GM19372 (cell line): ENCODE data around the gene LTC4S.
"Not testable (repeated sequence)": the region's sequence is repeated elsewhere in the genome, so short reads cannot be mapped to it uniquely, and the experiment has no call there.

Experiments
- ATAC-seq: cut with Tn5 transposase; IDR thresholded peaks from one replicate; pipeline ENCODE4 v1.9.1; 2021; ENCODE audit warnings: mild to moderate bottlenecking, low read depth, moderate library complexity; ENCODE audit not compliant: unreplicated experiment

Gene LTC4S, protein sequence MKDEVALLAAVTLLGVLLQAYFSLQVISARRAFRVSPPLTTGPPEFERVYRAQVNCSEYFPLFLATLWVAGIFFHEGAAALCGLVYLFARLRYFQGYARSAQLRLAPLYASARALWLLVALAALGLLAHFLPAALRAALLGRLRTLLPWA

DNA sequence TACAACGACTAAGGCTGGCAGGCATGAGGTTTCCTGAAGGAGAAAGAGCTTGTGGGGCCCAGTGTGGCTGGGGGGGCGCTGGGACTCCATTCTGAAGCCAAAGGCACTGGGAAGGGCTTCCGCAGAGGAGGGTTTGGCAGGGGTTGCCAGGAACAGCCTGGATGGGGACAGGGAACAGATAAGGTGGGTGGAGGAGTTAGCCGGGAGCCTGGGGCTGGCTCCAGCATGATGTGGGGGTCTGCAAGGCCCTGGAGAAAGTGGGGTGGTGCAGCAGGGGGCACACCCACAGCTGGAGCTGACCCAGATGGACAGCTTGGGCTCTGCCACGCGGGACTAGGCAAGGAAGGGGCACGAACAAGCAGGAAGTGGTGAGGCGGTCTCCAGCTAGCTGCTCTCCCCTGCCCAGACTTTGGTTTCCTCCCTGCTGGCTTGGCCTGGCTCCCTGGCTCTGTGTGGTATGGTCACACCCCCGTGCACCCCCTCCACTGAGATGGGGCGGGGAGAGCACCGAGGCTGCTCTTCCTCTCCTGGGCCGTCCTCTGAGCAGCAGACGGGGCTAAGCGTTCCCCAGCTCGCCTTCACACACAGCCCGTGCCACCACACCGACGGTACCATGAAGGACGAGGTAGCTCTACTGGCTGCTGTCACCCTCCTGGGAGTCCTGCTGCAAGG is at the start of gene LTC4S:
Gene LTC4S (plus strand): TSS at position 519 of the 672 bp plus-strand sequence. CDS start 95 bp downstream, at position 614.
- ATAC-seq = no peak

DNA sequence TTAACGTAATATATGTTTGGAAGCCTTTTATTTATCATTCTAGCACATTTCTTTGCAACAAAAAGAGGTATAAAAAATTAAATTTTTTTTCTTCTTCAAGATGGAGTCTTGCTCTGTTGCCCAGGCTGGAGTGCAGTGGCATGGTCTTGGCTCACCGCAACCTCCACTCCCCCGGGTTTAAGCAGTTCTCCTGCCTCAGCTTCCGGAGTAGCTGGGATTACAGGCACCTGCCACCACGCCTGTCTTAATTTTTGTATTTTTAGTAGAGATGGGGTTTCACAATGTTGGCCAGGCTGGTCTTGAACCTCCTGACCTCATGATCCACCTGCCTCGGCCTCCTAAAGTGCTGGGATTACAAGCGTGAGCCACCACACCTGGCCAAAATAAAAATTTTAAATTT is 49.7 kb upstream of the LTC4S start:
- not testable (repeated sequence) for ATAC-seq

DNA sequence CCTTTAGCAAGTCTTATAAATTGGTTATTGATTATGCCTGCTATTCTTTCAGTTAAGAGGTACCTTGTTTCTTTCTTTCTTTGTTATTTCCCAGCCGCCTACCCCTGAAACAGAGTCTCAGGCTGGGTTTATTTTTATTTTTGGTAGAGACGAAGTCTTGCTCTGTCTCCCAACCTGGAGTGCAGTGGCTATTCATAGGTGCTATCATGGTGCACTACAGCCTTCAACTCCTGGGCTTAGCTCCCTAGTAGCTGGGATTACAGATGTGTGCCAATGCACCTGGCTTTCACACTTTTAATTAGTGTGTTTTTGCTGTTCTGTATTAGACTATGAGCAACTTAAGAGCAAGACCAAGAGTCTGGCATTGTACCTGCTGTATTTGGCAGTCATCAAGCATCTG is 46.9 kb upstream of the LTC4S start:
- no peak for ATAC-seq

DNA sequence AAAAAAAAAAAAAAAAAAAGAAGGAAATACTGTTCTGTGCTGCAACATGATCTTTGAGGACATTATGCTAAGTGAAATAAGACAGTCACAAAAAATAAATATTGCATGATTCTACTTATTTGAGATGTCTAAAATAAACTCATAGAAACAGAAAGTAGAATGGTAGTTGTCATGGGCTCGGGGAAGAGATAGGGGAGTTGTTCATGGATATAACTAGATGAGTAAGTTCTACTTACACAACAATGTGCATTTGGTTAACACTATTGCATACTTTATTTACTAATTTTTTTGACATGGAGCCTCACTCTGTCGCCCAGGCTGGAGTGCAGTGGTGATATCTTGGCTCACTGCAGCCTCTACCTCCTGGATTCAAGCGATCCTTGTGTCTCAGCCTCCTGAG is 46.0 kb upstream of the LTC4S start:
- no peak for ATAC-seq

DNA sequence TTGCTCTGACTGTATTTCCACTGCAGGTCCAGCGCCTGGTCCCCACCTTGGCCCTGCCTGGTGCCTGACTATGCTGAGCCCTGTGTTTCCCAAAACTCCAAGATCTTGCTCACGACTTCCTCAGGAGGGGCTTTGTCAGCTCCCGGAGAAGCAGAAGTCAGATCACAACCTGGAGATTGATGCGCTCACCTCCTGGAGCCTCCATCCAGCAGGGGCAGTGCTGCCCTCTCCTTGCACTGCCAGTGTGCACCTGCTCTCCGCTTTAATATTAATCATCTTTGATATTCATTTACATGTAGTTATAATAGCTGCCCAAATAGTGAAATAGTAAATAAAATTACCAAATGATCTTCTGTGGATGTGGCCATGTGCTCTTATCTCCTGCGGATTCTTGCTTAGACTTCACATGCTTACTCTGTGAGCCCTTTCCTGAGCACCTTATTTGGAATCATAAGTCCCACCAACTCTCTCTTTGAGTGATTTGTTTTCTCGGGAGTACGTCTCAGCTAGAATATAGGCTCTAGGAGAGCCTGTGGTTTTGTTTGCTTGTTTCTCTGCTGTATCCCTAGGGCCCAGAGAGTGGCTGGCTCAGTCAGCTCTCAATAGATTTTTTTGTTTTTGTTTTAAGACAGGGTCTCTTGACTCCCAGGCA is 43.8 kb upstream of the LTC4S start:
- no peak for ATAC-seq

DNA sequence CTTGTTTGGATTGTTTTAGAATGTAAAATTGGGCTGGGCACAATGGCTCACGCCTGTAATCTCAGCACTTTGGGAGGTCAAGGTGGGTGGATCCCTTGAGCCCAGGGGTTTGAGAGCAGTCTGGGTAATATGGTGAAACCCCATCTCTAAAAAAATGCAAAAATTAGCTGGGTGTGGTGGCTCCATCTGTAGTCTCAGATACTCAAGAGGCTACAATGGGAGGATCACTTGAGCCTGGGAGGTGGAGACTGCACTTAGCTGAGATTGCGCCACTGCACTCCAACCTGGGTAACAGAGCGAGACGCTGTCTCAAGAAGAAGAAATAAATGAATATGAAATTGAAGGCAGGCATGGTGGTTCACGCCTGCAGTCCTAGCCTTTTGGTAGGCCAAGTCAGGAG is 39.8 kb upstream of the LTC4S start:
- ATAC-seq = no peak

DNA sequence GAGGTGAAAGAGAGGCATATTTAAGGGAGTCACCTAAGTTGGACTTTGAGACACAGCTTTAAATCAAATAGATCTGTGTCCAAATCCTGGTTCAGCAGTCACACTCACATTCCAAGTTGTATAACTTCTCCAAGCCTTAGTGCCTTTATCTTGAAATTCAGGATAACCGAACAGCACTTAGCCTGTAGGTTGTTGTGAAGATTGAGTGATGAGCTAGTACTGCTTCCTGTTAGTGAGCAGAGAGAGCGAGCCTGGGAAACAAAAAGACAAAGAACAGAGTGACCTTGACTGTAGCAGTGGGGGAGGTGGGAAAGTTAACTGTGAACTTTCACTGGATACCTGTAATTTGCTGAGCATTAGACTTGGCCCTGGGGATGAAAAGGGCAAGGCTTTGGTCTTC is 38.8 kb upstream of the LTC4S start:
- no peak for ATAC-seq

DNA sequence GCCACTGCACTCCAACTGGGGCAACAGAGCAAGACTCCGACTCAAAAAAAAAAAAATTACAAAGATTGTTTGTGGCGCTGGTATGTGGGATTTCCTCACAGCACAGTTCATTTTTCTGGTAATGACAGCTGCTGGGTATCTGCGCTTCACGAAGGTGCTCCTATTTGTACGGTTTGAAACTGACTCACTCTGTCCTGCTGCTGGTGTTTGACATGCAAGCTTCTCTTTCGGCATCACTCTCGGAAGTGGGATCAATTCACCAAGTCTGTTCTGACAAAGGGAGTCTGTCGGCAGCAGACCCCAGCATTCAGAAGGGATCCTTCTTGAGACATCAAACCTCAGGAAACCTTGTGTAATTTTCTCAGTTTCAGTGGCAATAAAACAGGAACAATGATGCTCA is 34.8 kb upstream of the LTC4S start:
- no peak for ATAC-seq

DNA sequence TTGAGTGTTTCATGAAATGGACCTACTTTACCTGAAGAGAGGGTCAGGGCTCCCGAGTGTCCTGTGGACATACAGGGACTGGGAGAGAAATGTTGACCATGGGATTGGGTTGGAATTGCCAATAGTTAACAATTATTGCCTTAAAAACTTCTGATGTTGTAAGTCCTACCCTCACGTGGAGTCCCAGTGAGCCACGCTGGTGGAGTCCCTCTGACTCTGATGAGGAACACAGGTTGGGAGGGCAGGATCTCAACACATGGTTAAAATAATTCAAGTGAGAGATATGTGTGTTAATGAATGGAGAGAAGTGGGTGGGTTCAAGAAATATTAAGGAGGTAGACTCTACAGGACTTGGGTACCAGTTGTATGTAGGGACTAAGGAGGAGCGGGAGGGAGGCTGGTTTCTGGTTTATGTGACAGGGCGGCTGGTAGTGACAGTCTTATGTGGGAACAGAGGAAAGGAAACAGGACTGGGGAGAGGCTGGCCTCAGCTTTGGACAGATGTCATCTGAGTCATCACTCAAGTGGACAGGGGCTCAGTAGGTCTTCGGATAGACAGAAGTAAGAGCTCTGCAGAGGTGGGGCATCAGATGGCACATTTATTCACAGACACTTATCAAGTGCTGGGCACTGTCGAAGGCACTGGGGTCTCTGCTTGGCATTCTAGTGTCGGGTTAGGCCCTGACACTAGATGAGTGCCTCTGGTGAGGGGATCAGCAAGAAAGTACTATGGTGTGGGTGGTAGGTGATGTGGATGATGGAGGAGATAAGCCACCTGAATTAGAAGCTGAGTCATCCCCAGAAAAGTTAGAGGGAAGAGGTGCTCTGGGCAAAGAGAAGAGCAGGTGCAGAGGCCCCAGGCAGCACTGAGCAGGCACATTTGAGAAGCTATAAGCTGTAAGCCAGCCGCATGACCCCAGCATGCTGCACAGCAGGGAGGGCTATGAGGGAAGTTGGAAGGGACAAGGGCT is 33.9 kb upstream of the LTC4S start:
- no peak for ATAC-seq

DNA sequence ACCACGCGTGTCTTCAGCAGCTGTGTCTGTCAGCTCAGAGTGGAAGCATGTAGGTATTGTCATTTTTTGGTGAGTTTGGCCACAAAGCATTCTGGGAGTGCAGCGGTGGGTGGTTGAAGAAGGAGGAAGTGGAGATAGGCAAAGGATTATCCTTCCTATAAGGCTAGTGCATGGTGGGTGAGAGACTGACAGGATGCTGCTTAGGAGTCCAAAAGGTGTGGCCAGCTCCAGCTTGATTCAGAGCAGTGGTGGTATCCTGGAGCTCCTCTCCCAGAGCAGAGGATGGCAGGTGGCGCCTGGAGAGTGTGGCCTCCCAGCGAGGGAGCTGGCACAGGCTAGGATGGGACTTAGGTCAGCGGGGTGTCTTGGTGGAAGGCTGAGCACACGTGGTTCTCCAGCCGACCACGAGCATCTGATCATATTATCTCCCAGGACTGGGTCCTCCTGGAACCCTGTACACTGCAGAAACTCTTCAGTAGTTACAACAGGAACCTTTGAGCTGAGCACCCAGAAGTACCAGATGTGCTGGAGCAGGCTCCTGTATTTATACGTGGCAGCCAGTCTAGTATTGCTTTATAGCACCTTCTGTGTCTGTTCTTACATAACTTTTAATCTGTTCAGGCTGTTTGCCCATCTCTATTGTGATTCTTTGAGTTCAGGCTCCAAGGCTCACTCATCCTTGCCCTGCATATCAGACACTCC is 31.6 kb upstream of the LTC4S start:
- no peak for ATAC-seq

DNA sequence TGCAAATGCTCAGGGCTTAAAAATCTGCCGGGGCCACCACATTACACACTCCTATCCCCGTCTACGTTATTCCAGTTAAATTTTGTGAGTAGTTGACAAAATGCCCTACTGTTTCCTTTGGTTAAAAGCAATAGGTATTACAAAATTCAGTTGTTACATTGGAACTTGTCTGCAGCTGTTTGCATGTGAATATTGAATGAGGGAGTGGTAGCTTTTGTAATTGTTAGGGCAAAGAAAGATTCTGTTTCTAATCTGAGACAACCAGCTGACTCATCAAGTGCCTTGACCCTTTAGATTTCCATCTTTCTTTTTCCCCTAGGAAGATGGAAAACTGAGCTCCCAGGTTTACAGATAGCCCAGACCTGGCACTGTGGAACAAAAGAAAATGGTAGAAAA is 31.0 kb upstream of the LTC4S start:
- no peak for ATAC-seq

DNA sequence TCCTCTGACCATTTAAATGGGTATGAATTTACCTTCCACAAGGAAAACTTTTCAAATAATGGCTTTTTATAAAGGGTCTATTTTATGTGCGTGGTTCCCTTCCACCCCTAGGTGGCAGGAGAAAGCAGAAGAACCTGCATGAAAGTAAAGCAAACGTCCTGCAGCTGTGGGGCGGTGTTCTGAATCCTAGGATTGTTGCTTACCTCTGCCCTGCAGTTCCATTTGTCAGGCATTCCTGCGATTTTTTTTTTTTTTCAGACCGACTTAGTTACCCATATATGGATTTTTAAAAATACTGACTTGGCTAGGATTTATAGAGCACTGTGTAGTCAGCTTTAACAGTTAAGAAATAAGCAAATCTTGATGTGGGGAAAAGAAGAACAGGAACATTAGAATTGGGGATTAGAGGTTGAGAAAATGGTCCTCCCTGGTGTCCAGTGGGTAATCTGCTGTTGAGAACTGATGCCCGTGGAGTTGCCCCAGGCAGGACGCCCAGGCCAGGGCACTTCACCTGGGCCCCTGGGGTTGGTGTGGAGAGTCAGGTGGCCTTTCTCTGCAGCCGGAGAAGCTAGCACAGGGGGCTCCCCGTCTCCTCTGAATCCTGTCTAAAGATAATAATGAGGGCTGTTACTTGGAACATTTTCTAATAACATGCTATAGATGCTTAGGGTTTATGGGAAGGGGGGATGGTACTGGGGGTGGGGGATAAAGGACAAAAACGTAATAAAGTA is 30.4 kb upstream of the LTC4S start:
- ATAC-seq = no peak

DNA sequence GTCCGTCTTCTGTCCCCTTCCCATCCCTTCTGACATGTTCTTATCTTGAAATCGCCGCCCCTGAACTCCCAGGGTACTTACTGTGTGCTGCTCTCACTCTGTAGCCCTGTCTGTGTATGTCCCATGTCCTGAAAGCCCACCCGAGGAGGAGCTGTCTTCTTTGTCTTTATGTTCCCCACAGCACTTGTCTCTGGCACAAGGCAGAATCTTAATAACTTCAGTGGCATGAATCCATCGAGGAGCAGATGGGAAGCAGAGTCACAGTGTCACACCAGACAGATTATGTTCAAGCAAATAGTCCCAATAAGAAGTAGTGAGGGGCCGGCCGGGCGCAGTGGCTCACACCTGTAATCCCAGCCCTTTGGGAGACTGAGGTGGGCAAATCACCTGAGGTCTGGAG is 29.7 kb upstream of the LTC4S start:
- no peak for ATAC-seq

DNA sequence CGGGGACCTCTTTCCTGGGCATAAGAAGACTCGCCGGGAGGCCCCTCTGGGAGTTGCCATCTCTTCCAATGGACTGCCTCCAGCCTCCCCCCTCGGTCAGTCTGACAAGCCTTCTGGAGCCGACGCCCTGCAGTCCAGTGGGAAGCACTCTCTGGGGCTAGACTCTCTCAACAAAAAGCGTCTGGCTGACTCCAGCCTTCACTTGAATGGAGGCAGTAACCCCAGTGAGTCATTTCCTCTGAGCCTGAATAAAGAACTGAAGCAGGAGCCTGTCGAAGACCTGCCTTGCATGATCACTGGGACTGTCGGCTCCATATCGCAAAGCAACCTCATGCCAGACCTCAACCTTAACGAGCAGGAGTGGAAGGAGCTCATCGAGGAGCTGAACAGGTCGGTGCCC is 28.4 kb upstream of the LTC4S start:
- ATAC-seq = no peak

DNA sequence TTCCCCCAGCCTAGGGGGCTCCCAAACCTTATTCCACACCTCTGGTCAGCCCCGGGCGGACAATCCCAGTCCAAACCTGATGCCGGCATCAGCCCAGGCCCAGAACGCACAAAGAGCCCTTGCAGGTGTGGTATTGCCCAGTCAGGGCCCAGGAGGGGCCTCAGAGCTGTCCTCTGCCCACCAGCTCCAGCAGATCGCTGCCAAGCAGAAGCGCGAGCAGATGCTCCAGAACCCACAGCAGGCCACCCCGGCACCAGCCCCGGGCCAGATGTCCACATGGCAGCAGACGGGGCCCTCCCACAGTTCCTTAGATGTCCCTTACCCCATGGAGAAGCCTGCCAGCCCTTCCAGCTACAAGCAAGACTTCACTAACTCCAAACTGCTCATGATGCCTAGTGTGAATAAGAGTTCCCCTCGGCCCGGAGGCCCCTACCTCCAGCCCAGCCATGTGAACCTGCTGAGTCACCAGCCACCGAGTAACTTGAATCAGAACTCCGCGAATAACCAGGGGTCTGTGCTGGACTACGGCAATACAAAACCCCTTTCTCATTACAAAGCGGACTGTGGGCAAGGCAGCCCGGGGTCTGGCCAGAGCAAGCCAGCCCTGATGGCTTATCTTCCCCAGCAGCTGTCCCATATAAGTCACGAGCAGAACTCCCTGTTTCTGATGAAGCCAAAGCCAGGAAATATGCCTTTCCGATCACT is 27.6 kb upstream of the LTC4S start:
- no peak for ATAC-seq

DNA sequence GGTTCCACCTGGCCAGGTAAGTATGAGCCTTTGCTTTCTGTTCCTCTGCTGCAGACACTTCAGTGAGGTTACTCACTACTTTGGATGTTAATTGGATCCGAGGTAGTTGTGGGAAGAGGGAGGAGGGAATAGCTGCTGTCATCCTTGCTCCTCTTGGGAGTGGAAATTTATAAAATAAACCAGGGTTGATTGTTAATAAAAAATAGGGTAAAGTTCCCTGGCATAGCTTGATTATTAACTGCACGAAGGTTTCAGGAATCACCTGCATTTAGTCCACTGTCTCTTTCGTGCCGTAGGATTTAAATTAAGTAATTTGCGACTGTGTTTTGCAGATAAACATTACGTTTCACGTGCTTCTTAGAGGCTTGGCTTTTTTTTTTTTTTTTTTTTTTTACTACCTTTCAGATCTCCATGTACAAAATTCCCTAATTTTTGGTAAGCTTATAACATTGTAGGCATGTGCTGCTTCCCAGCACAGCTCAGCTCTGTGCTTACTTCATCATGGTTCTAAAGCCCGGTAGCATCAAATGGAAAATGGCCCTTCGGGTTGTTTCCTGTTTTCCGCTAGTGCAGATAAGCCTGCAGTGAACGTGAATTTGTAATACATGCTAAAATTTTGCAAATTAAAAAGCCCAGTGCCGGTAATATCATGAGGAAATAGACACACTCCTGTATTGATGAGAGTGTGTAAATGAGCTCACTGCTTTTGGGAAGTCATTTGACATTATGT is 26.9 kb upstream of the LTC4S start:
- ATAC-seq = no peak

DNA sequence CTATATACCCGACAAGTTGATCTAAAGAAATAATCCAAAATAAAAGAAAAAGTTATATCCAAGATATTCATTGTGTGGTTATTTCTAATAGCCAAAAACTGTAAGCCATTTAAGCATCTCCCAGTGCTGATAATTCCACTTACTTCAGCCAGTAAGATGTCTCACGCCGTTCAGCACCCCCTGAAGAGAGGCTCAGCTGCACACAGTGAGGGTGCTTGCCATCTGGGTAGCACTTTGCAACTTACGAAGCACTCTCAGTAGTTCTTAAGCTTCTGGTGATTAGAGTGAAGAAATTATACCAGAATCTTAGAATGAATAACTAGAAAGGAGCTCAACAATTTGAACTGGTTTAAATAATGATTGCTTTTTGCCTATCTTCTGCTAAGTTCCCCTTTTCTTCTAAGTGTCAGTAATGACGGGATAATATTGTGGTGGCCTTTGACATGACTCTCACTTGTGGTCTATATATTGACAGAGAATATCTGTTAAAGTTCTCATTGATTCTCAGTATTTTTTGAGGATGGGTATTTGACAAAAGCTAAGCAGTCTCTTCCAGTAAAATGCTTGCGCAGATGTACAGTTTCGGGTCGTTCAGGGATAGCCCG is 26.2 kb upstream of the LTC4S start:
- no peak for ATAC-seq
